K562 (cell line): ENCODE results near the gene EPHB1.

Source experiments
- ARNT ChIP-seq, 2 experiments: fragments of 450-650 bp; IDR thresholded peaks; 2 replicates each; pipeline ENCODE4 v1.6.1; 2016; ENCODE audit warnings: mild to moderate bottlenecking in 1 of 2
- HLTF ChIP-seq: fragments of 450-650 bp; IDR thresholded peaks from 2 replicates; pipeline ENCODE4 v1.6.1; 2016
- HSF4 ChIP-seq: fragments of 250-450 bp; sonication (Bioruptor Pico); IDR thresholded peaks from 2 replicates; pipeline ENCODE4 v2.1.2; 2022; ENCODE audit warnings: mild to moderate bottlenecking, moderate library complexity, borderline replicate concordance
- POLR2A ChIP-seq: fragments of 450-650 bp; conservative IDR thresholded peaks from 2 replicates; pipeline ENCODE4 v1.6.1; 2016
- POLR2AphosphoS5 ChIP-seq: IDR thresholded peaks from 2 replicates; pipeline ENCODE4 v1.6.1; 2011; ENCODE audit warnings: mild to moderate bottlenecking, low read depth, low read length, moderate library complexity; ENCODE audit not compliant: control insufficient read depth, insufficient read depth
- RCOR1 ChIP-seq, 2 experiments: IDR thresholded peaks; 2 replicates each; pipeline ENCODE4 v1.6.1; 2012; ENCODE audit warnings: low read depth in 2 of 2, low read length in 2 of 2, borderline replicate concordance in 1 of 2, improper control_type of control experiment in 1 of 2
- SMC3 ChIP-seq: conservative IDR thresholded peaks from 2 replicates; pipeline ENCODE4 v1.6.1; 2011; ENCODE audit warnings: low read depth, low read length, improper control_type of control experiment; ENCODE audit not compliant: insufficient read depth
- ZNF146 ChIP-seq: IDR thresholded peaks from one replicate; pipeline ENCODE4 v1.6.1; 2018; ENCODE audit warnings: missing compliant biosample characterization; ENCODE audit not compliant: unreplicated experiment
- ZNF174 ChIP-seq: fragments of 250-450 bp; sonication (Bioruptor Pico); IDR thresholded peaks from 2 replicates; pipeline ENCODE4 v1.4.0; 2020; ENCODE audit warnings: mild to moderate bottlenecking
- ZNF347 ChIP-seq: fragments of 450-650 bp; formaldehyde crosslinking; IDR thresholded peaks from 2 replicates; pipeline ENCODE4 v1.4.0; 2020; ENCODE audit warnings: low read depth, mild to moderate bottlenecking, moderate library complexity
- TF ChIP-seq, protein P1 (sequence below): fragments of 450-650 bp; IDR thresholded peaks from 2 replicates; pipeline ENCODE4 v1.6.1; 2016; ENCODE audit warnings: borderline replicate concordance
- TF ChIP-seq, protein P2 (sequence below), 2 experiments: fragments of 450-650 bp in 1 of 2; sonication (generic) in 1 of 2; formaldehyde crosslinking in 1 of 2; IDR thresholded peaks; 2 replicates each; pipeline versions ENCODE4 v1.7.1 to v1.9.0; 2016 to 2022; ENCODE audit warnings: inconsistent platforms in 1 of 2, mild to moderate bottlenecking in 1 of 2, missing genetic modification reagents in 1 of 2
- TF ChIP-seq, protein P3 (sequence below): fragments of 250-450 bp; sonication (Bioruptor Pico); IDR thresholded peaks from 2 replicates; pipeline ENCODE4 v1.5.0; 2021; ENCODE audit warnings: mild to moderate bottlenecking, moderate library complexity
- TF ChIP-seq, protein P4 (sequence below): sonication (generic); formaldehyde crosslinking; IDR thresholded peaks from 2 replicates; pipeline ENCODE4 v1.8.1; 2023; ENCODE audit warnings: mild to moderate bottlenecking, missing genetic modification reagents

DNA sequence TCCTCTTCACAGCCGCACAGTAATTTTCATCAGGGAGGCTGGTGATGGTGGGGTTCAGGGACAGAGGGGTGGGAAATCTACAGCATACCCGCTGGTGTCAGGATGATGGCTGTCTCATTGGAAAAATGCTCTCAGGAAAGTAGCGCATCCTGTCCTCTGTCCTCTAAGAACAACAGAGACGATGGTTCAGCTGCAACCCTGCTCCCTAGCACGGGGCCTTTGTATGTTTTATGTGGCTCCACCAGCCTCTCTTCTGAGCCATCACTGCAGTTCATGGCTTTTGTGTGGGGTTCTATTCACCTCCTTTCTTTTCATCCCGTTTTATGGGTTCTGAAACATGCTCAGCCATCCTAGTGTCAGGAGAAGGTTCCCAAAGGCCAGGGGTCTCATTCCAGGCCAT, 68.9 kb downstream of the EPHB1 start:
- TF ChIP-seq, protein P1, sequence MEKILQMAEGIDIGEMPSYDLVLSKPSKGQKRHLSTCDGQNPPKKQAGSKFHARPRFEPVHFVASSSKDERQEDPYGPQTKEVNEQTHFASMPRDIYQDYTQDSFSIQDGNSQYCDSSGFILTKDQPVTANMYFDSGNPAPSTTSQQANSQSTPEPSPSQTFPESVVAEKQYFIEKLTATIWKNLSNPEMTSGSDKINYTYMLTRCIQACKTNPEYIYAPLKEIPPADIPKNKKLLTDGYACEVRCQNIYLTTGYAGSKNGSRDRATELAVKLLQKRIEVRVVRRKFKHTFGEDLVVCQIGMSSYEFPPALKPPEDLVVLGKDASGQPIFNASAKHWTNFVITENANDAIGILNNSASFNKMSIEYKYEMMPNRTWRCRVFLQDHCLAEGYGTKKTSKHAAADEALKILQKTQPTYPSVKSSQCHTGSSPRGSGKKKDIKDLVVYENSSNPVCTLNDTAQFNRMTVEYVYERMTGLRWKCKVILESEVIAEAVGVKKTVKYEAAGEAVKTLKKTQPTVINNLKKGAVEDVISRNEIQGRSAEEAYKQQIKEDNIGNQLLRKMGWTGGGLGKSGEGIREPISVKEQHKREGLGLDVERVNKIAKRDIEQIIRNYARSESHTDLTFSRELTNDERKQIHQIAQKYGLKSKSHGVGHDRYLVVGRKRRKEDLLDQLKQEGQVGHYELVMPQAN, result no peak
- TF ChIP-seq HSF4 (no peak), RCOR1 (IDR thresholded peaks at IDR 0.05; ENCODE audit: borderline replicate concordance in 1 of 2, low read depth in 2 of 2, low read length in 2 of 2) (no peak), ZNF174 (no peak), HLTF (no peak), POLR2A (no peak), ARNT (IDR thresholded peaks at IDR 0.05) (no peak), SMC3 (no peak), POLR2AphosphoS5 (no peak), ZNF146 (CRISPR knock-in tag) (no peak), ZNF347 (CRISPR knock-in tag) (no peak)
- TF ChIP-seq, protein P2, sequence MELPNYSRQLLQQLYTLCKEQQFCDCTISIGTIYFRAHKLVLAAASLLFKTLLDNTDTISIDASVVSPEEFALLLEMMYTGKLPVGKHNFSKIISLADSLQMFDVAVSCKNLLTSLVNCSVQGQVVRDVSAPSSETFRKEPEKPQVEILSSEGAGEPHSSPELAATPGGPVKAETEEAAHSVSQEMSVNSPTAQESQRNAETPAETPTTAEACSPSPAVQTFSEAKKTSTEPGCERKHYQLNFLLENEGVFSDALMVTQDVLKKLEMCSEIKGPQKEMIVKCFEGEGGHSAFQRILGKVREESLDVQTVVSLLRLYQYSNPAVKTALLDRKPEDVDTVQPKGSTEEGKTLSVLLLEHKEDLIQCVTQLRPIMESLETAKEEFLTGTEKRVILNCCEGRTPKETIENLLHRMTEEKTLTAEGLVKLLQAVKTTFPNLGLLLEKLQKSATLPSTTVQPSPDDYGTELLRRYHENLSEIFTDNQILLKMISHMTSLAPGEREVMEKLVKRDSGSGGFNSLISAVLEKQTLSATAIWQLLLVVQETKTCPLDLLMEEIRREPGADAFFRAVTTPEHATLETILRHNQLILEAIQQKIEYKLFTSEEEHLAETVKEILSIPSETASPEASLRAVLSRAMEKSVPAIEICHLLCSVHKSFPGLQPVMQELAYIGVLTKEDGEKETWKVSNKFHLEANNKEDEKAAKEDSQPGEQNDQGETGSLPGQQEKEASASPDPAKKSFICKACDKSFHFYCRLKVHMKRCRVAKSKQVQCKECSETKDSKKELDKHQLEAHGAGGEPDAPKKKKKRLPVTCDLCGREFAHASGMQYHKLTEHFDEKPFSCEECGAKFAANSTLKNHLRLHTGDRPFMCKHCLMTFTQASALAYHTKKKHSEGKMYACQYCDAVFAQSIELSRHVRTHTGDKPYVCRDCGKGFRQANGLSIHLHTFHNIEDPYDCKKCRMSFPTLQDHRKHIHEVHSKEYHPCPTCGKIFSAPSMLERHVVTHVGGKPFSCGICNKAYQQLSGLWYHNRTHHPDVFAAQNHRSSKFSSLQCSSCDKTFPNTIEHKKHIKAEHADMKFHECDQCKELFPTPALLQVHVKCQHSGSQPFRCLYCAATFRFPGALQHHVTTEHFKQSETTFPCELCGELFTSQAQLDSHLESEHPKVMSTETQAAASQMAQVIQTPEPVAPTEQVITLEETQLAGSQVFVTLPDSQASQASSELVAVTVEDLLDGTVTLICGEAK (IDR thresholded peaks at IDR 0.05), result no peak
- TF ChIP-seq, protein P2 (CRISPR knock-in tag; IDR thresholded peaks at IDR 0.05), result no peak
- TF ChIP-seq, protein P3, sequence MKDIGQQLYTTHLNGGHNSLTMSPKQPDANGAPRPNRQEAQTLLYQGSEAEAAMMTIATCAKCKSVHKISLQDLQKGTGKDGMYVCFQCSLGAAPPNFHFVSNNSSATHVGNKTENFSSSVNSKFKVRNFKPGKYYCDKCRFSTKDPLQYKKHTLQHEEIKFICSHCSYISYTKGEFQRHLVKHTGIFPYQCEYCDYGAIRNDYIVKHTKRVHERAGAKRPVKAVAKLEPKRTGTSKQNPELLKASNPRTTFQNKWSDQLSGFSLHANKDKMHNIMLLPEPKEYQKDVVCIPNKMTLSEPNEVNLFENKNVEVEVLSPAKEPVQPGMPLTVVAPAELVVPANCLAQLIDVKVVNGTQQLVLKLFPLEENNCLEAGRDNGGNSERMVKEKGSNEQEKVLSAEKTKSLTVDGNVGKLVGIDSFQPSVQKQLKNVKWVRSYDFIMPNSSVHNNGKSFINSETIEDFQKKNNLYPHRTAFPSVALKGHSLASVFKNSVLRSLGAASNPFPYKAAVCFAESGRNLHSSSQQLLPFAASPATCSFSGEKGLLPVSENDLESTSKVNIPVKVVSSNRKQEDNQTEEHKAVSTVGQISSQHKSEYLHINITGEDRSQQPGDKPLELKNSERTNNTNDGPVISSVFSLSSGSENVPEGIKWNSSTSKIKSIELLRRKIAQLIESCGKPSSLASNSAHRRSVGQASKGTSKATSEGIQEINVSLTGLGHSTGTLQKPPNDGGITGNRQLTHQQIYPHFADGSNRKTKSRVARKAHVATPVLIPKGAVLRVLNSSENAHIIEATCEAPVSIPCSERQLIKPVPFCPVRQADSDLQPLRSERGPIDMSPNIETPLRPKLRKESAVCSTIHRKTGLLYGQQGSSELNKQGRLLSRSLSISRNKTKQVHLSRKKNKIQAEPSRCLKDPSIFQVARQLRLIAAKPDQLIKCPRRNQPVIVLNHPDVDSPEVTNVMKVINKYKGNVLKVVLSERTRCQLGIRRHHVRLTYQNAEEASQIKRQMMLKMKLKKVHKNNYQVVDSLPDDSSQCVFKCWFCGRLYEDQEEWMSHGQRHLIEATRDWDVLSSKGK (CRISPR knock-in tag), result no peak
- TF ChIP-seq, protein P4, sequence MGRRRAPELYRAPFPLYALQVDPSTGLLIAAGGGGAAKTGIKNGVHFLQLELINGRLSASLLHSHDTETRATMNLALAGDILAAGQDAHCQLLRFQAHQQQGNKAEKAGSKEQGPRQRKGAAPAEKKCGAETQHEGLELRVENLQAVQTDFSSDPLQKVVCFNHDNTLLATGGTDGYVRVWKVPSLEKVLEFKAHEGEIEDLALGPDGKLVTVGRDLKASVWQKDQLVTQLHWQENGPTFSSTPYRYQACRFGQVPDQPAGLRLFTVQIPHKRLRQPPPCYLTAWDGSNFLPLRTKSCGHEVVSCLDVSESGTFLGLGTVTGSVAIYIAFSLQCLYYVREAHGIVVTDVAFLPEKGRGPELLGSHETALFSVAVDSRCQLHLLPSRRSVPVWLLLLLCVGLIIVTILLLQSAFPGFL, result no peak
